Measurements from ENCODE around the gene SLC8A3. TPM values are rescaled to one million over a fixed set of nuclear protein-coding genes. Genes with fewer than 3 reads are reported as not detected.

SLC8A3 gene
- total RNA-seq, 1 donor from 2014 or later = 9.8 TPM

- no peaks in the 10 kb centered on the region for H3K27me3 Mint-ChIP-seq (ENCODE audit: unreplicated experiment)
Observed at GRCh38 chr14:70139384-70139783, 49.4 kb downstream of the SLC8A3 start.

GRCh38 chr14:70137788-70138187 lies 51.0 kb downstream of the SLC8A3 start:
- Mint-ChIP-seq H3K9me3 (ENCODE audit: unreplicated experiment) (no peaks in the 10 kb centered on the region), H3K27ac (ENCODE audit: unreplicated experiment) (no peak overlapping the region), H3K36me3 (ENCODE audit: unreplicated experiment) (no peaks in the 10 kb centered on the region), H3K4me3 (ENCODE audit: unreplicated experiment) (no peak overlapping the region), H3K27me3 (ENCODE audit: unreplicated experiment) (peaks cover 1% of the 10 kb centered on the region), H3K4me1 (ENCODE audit: low read depth, unreplicated experiment) (no peaks in the 10 kb centered on the region)
- no peak for TF ChIP-seq CTCF (IDR thresholded peaks at IDR 0.05; ENCODE audit: partially characterized antibody, unreplicated experiment)
- DNase-seq = no peak

More at GRCh38 chr14:70139384-70139783, 49.4 kb downstream of the SLC8A3 start:
- no peak for DNase-seq
- no peaks in the 10 kb centered on the region for H3K4me1 Mint-ChIP-seq (ENCODE audit: low read depth, unreplicated experiment)
- TF ChIP-seq CTCF (IDR thresholded peaks at IDR 0.05; ENCODE audit: partially characterized antibody, unreplicated experiment) = no peak
- H3K27ac Mint-ChIP-seq (ENCODE audit: unreplicated experiment) = no peak overlapping the region
- H3K9me3 Mint-ChIP-seq (ENCODE audit: unreplicated experiment) = no peaks in the 10 kb centered on the region
- no peak overlapping the region for H3K4me3 Mint-ChIP-seq (ENCODE audit: unreplicated experiment)
- H3K36me3 Mint-ChIP-seq (ENCODE audit: unreplicated experiment) = no peaks in the 10 kb centered on the region

GRCh38 chr14:70133461-70133860 lies 55.3 kb downstream of the SLC8A3 start:
- Mint-ChIP-seq H3K4me1 (ENCODE audit: low read depth, unreplicated experiment) (no peaks in the 10 kb centered on the region), H3K27ac (ENCODE audit: unreplicated experiment) (no peak overlapping the region), H3K27me3 (ENCODE audit: unreplicated experiment) (peaks cover 2% of the 10 kb centered on the region), H3K4me3 (ENCODE audit: unreplicated experiment) (no peak overlapping the region), H3K36me3 (ENCODE audit: unreplicated experiment) (no peaks in the 10 kb centered on the region), H3K9me3 (ENCODE audit: unreplicated experiment) (no peaks in the 10 kb centered on the region)
- no peak for TF ChIP-seq CTCF (IDR thresholded peaks at IDR 0.05; ENCODE audit: partially characterized antibody, unreplicated experiment)
- DNase-seq = no peak

- H3K36me3 Mint-ChIP-seq (ENCODE audit: unreplicated experiment) = no peaks in the 10 kb centered on the region
- TF ChIP-seq CTCF (IDR thresholded peaks at IDR 0.05; ENCODE audit: partially characterized antibody, unreplicated experiment) = no peak
- peaks cover 2% of the 10 kb centered on the region for H3K27me3 Mint-ChIP-seq (ENCODE audit: unreplicated experiment)
- no peak for DNase-seq
- H3K4me3 Mint-ChIP-seq (ENCODE audit: unreplicated experiment) = no peak overlapping the region
- H3K27ac Mint-ChIP-seq (ENCODE audit: unreplicated experiment) = no peak overlapping the region
- H3K9me3 Mint-ChIP-seq (ENCODE audit: unreplicated experiment) = no peaks in the 10 kb centered on the region
- no peaks in the 10 kb centered on the region for H3K4me1 Mint-ChIP-seq (ENCODE audit: low read depth, unreplicated experiment)
Observed at GRCh38 chr14:70130482-70130881, 58.3 kb downstream of the SLC8A3 start.

DNA sequence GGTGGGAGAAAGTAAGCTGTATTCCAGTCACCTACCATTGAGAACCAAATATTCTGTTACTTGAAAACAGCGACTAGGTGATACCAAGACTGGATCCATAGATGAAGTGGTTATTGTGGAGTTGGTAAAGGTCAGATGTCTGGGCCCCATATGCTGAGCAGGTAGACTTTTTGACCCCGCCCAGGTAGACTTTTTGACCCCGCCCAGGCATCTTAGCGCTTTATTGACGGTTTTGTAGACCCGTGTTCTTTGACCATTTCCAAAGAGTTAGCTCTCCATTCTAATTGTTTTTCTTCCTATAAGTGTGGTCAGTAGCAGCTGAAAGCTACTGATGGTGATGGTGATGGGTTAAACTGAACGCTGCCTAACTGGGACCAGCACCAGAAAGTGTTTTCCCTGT lies 61.6 kb downstream of the SLC8A3 start:
- Mint-ChIP-seq H3K4me1 (ENCODE audit: low read depth, unreplicated experiment) (no peaks in the 10 kb centered on the region), H3K4me3 (ENCODE audit: unreplicated experiment) (no peak overlapping the region), H3K36me3 (ENCODE audit: unreplicated experiment) (no peaks in the 10 kb centered on the region), H3K27me3 (ENCODE audit: unreplicated experiment) (no peaks in the 10 kb centered on the region), H3K9me3 (ENCODE audit: unreplicated experiment) (no peaks in the 10 kb centered on the region), H3K27ac (ENCODE audit: unreplicated experiment) (no peak overlapping the region)
- no peak for TF ChIP-seq CTCF (IDR thresholded peaks at IDR 0.05; ENCODE audit: partially characterized antibody, unreplicated experiment)
- no peak for DNase-seq
